GM23338 (cell line): Measurements from ENCODE around the gene VPS37C.

Experiments used
- CTCF ChIP-seq, 2 experiments: fragments of 200-600 bp in 1 of 2; sonication (generic) in 1 of 2; conservative IDR thresholded peaks; 2 replicates each; pipeline versions ENCODE4 v1.5.1 to v1.6.1; 2016 to 2017; ENCODE audit warnings: antibody characterized with exemption in 2 of 2, low read depth in 2 of 2, mild to moderate bottlenecking in 2 of 2, moderate library complexity in 1 of 2
- ETS1 ChIP-seq: IDR thresholded peaks from 2 replicates; pipeline ENCODE4 v1.6.1; 2016; ENCODE audit warnings: antibody characterized with exemption
- EZH2 ChIP-seq: fragments of 200-600 bp; sonication (generic); IDR thresholded peaks from one replicate; pipeline ENCODE4 v1.8.0; 2017; ENCODE audit warnings: antibody characterized with exemption, mild to moderate bottlenecking, low read depth; ENCODE audit not compliant: unreplicated experiment
- JUNB ChIP-seq: IDR thresholded peaks from one replicate; pipeline ENCODE4 v1.6.1; 2016; ENCODE audit warnings: antibody characterized with exemption; ENCODE audit not compliant: unreplicated experiment
- POLR2AphosphoS5 ChIP-seq: IDR thresholded peaks from 2 replicates; pipeline ENCODE4 v1.6.1; 2016; ENCODE audit warnings: antibody characterized with exemption, low read depth

- TF ChIP-seq ETS1, result no peak
- no peak for TF ChIP-seq CTCF (conservative IDR thresholded peaks at IDR 0.05; ENCODE audit: low read depth in 2 of 2)
- TF ChIP-seq JUNB, result no peak
- TF ChIP-seq EZH2, result no peak
- TF ChIP-seq POLR2AphosphoS5, result no peak
Observed at GRCh38 chr11:61147791-61148620, 13.2 kb downstream of the VPS37C start.
